ENCODE results near the gene ERN2.
A peak's percentile ranks its signal among the peaks of the same experiment; 100 is the strongest.

Gene ERN2

GRCh38 chr16:23683487-23683886 is 29.5 kb downstream of the ERN2 start:
- H3K9ac ChIP-seq (ENCODE audit: low read depth, low read length, poor library complexity, severe bottlenecking): no peak overlapping the region
- no peak overlapping the region for H3K4me3 ChIP-seq (ENCODE audit: low read length, poor library complexity, severe bottlenecking)
- peak overlapping the region; percentile 1 for H3K4me2 ChIP-seq (ENCODE audit: low read depth, low read length, poor library complexity, severe bottlenecking)
- no peak for TF ChIP-seq CTCF (conservative IDR thresholded peaks at IDR 0.05; ENCODE audit: low read length)
- no peak for TF ChIP-seq EZH2phosphoT487 (IDR thresholded peaks at IDR 0.05; ENCODE audit: borderline replicate concordance)
- H4K20me1 ChIP-seq (ENCODE audit: insufficient read depth, low read length, poor library complexity, severe bottlenecking): peaks cover 55% of the 10 kb centered on the region
- no peak overlapping the region for H2AFZ ChIP-seq (ENCODE audit: low read length)
- no peaks in the 10 kb centered on the region for H3K9me3 ChIP-seq (ENCODE audit: insufficient read depth, low read depth, low read length)
- H3K36me3 ChIP-seq (ENCODE audit: insufficient read depth, low read length): peaks cover 72% of the 10 kb centered on the region
- no peaks in the 10 kb centered on the region for H3F3A ChIP-seq (ENCODE audit: low read depth)
- no peaks in the 10 kb centered on the region for H3K9me2 ChIP-seq (replicated peaks; ENCODE audit: low read depth, low read length)
- no peaks in the 10 kb centered on the region for H3K27me3 ChIP-seq (ENCODE audit: insufficient read depth, low read length, poor library complexity, severe bottlenecking)
- peaks cover 26% of the 10 kb centered on the region for H3K4me1 ChIP-seq (ENCODE audit: insufficient read depth, low read length, poor library complexity, severe bottlenecking)
- H3K79me2 ChIP-seq (ENCODE audit: insufficient read depth, low read length): peaks cover 88% of the 10 kb centered on the region

- Histone ChIP-seq H3K4me2 (ENCODE audit: low read depth, low read length, poor library complexity, severe bottlenecking) (peak overlapping the region; percentile 95), H3K36me3 (ENCODE audit: insufficient read depth, low read length) (peaks cover 59% of the 10 kb centered on the region), H3F3A (ENCODE audit: low read depth) (no peaks in the 10 kb centered on the region), H3K9ac (ENCODE audit: low read depth, low read length, poor library complexity, severe bottlenecking) (peak overlapping the region; percentile 98), H3K4me1 (ENCODE audit: insufficient read depth, low read length, poor library complexity, severe bottlenecking) (peaks cover 34% of the 10 kb centered on the region), H3K9me2 (replicated peaks; ENCODE audit: low read depth, low read length) (no peaks in the 10 kb centered on the region), H3K4me3 (ENCODE audit: low read length, poor library complexity, severe bottlenecking) (peak overlapping the region; percentile 94), H4K20me1 (ENCODE audit: insufficient read depth, low read length, poor library complexity, severe bottlenecking) (peaks cover 44% of the 10 kb centered on the region), H3K27me3 (ENCODE audit: insufficient read depth, low read length, poor library complexity, severe bottlenecking) (no peaks in the 10 kb centered on the region), H3K9me3 (ENCODE audit: insufficient read depth, low read depth, low read length) (no peaks in the 10 kb centered on the region), H2AFZ (ENCODE audit: low read length) (no peak overlapping the region), H3K79me2 (ENCODE audit: insufficient read depth, low read length) (peaks cover 89% of the 10 kb centered on the region)
- TF ChIP-seq EZH2phosphoT487 (IDR thresholded peaks at IDR 0.05; ENCODE audit: borderline replicate concordance): no peak
- no peak for TF ChIP-seq CTCF (conservative IDR thresholded peaks at IDR 0.05; ENCODE audit: low read length)
Measured at GRCh38 chr16:23682181-23682580, 30.8 kb downstream of the ERN2 start.

- Histone ChIP-seq H3K9ac (ENCODE audit: low read depth, low read length, poor library complexity, severe bottlenecking) (peak overlapping the region; percentile 98), H4K20me1 (ENCODE audit: insufficient read depth, low read length, poor library complexity, severe bottlenecking) (peaks cover 33% of the 10 kb centered on the region), H2AFZ (ENCODE audit: low read length) (no peak overlapping the region), H3K36me3 (ENCODE audit: insufficient read depth, low read length) (peaks cover 41% of the 10 kb centered on the region), H3K4me2 (ENCODE audit: low read depth, low read length, poor library complexity, severe bottlenecking) (peak overlapping the region; percentile 95), H3K4me3 (ENCODE audit: low read length, poor library complexity, severe bottlenecking) (peak overlapping the region; percentile 94), H3K9me2 (replicated peaks; ENCODE audit: low read depth, low read length) (no peaks in the 10 kb centered on the region), H3F3A (ENCODE audit: low read depth) (no peaks in the 10 kb centered on the region), H3K79me2 (ENCODE audit: insufficient read depth, low read length) (peaks cover 68% of the 10 kb centered on the region), H3K4me1 (ENCODE audit: insufficient read depth, low read length, poor library complexity, severe bottlenecking) (peaks cover 34% of the 10 kb centered on the region), H3K27me3 (ENCODE audit: insufficient read depth, low read length, poor library complexity, severe bottlenecking) (no peaks in the 10 kb centered on the region), H3K9me3 (ENCODE audit: insufficient read depth, low read depth, low read length) (no peaks in the 10 kb centered on the region)
- TF ChIP-seq CTCF (conservative IDR thresholded peaks at IDR 0.05; ENCODE audit: low read length) (no peak), EZH2phosphoT487 (IDR thresholded peaks at IDR 0.05; ENCODE audit: borderline replicate concordance) (no peak)
Measured at GRCh38 chr16:23679986-23680336, 33.1 kb downstream of the ERN2 start.

Measured in Loucy (cell line).